HepG2 (cell line): ENCODE measurements around the gene RRAS. TPM values are rescaled to one million over a fixed set of nuclear protein-coding genes. Genes with fewer than 3 reads are reported as not detected.

ENCODE experiments used
- ARHGAP35 ChIP-seq: sonication (generic); formaldehyde crosslinking; IDR thresholded peaks from 2 replicates; pipeline ENCODE4 v1.9.0; 2022; ENCODE audit warnings: mild to moderate bottlenecking, inconsistent platforms, moderate library complexity, missing genetic modification reagents, borderline replicate concordance
- ATF4 ChIP-seq, 2 experiments: fragments of 450-650 bp in 1 of 2; sonication (generic) in 1 of 2; formaldehyde crosslinking; IDR thresholded peaks; 2 replicates each; pipeline versions ENCODE4 v1.5.0 to v1.8.0; 2020 to 2022; ENCODE audit warnings: mild to moderate bottlenecking in 1 of 2, missing genetic modification reagents in 1 of 2
- ATF5 ChIP-seq: sonication (generic); formaldehyde crosslinking; IDR thresholded peaks from 2 replicates; pipeline ENCODE4 v1.4.0; 2020; ENCODE audit warnings: mild to moderate bottlenecking, low read depth, missing genetic modification reagents
- HES4 ChIP-seq: sonication (generic); formaldehyde crosslinking; IDR thresholded peaks from 2 replicates; pipeline ENCODE4 v1.9.0; 2021; ENCODE audit warnings: mild to moderate bottlenecking, missing genetic modification reagents, borderline replicate concordance
- HNF1A ChIP-seq, 2 experiments: sonication (generic) in 1 of 2; formaldehyde crosslinking in 1 of 2; IDR thresholded peaks; 2 replicates each; pipeline versions ENCODE4 v1.4.0 to v1.6.1; 2016 to 2020; ENCODE audit warnings: borderline replicate concordance in 1 of 2, low read depth in 1 of 2, mild to moderate bottlenecking in 1 of 2, missing genetic modification reagents in 1 of 2
- HNRNPLL ChIP-seq: fragments of 200-400 bp; formaldehyde crosslinking; IDR thresholded peaks from 2 replicates; pipeline ENCODE4 v1.6.1; 2017; ENCODE audit warnings: mild to moderate bottlenecking, low read depth, low read length; ENCODE audit not compliant: poor library complexity, severe bottlenecking
- KMT2A ChIP-seq: sonication (generic); formaldehyde crosslinking; IDR thresholded peaks from 2 replicates; pipeline ENCODE4 v1.4.0; 2020; ENCODE audit warnings: missing genetic modification reagents
- RELA ChIP-seq: sonication (generic); formaldehyde crosslinking; IDR thresholded peaks from 2 replicates; pipeline ENCODE4 v1.4.0; 2020; ENCODE audit warnings: missing genetic modification reagents
- SP140L ChIP-seq: sonication (generic); formaldehyde crosslinking; IDR thresholded peaks from 2 replicates; pipeline ENCODE4 v1.4.0; 2020; ENCODE audit warnings: missing genetic modification reagents, borderline replicate concordance
- ZC3H4 ChIP-seq: sonication (generic); formaldehyde crosslinking; IDR thresholded peaks from 2 replicates; pipeline ENCODE4 v1.4.0; 2020; ENCODE audit warnings: missing genetic modification reagents, borderline replicate concordance
- ZNF264 ChIP-seq: sonication (generic); formaldehyde crosslinking; IDR thresholded peaks from 2 replicates; pipeline ENCODE4 v1.4.0; 2020; ENCODE audit warnings: missing genetic modification reagents
- ZNF331 ChIP-seq: sonication (generic); formaldehyde crosslinking; IDR thresholded peaks from 2 replicates; pipeline ENCODE4 v1.4.0; 2020; ENCODE audit warnings: missing genetic modification reagents
- ZNF609 ChIP-seq: sonication (generic); formaldehyde crosslinking; IDR thresholded peaks from 2 replicates; pipeline ENCODE4 v1.4.0; 2020; ENCODE audit warnings: mild to moderate bottlenecking, missing genetic modification reagents, borderline replicate concordance
- ZNF652 ChIP-seq: IDR thresholded peaks from 2 replicates; pipeline ENCODE4 v1.6.1; 2016; ENCODE audit warnings: low read depth, borderline replicate concordance
- polyA plus RNA-seq, 8 experiments: library from polyadenylated mRNA; depleted of rRNA in 3 of 8; stranded (reverse) in 7 of 8; unstranded in 1 of 8; fragments of >200 nt; fragmentation: Illumina TruSeq in 4 of 8; extraction: Trizol in 4 of 8; gene quantifications; 2 replicates each; pipeline versions ENCODE4 v1.2.1 to v1.2.3, GENCODE V29; 2011 to 2016; ENCODE audit warnings: low read depth in 4 of 8, missing spikeins in 1 of 8, mixed read lengths in 1 of 8; ENCODE audit not compliant: insufficient read depth in 1 of 8
- total RNA-seq, 5 experiments: library from RNA; depleted of rRNA; stranded (reverse); fragments of >200 nt; fragmentation: Illumina TruSeq; extraction: Trizol; gene quantifications; 2 replicates each; pipeline ENCODE4 v1.2.3, GENCODE V29; 2016; ENCODE audit warnings: low read depth in 1 of 5

Gene RRAS
- total and polyA plus RNA-seq, 2 of the 13 experiments (the other 11 are each of a cell fraction or from before 2014, with no cell fraction given) = 1.5 to 12.0 TPM

- TF ChIP-seq ATF5 (no peak), ARHGAP35 (CRISPR knock-in tag) (no peak), SP140L (CRISPR knock-in tag) (no peak), ZC3H4 (CRISPR knock-in tag) (peak; percentile 71; the same call in 1 of the 2 replicates), ZNF652 (CRISPR knock-in tag) (0 out of 2 replicates have a peak, but pooled peaks have one; percentile 35), ZNF609 (CRISPR knock-in tag) (no peak), HES4 (no peak), ZNF331 (CRISPR knock-in tag) (no peak; the same call in 1 of the 2 replicates), RELA (no peak), ZNF264 (no peak), HNF1A (IDR thresholded peaks at IDR 0.05; ENCODE audit: low read depth) (no peak), HNF1A (CRISPR knock-in tag; IDR thresholded peaks at IDR 0.05; ENCODE audit: borderline replicate concordance) (peak; percentile 74), HNRNPLL (peak; percentile 85), KMT2A (CRISPR knock-in tag) (peak; percentile 22; the same call in 1 of the 2 replicates), ATF4 (CRISPR knock-in tag; IDR thresholded peaks at IDR 0.05) (peak in 1 of 2 experiments; percentile 72; a peak in 2 of 4 replicates)
Observed at GRCh38 chr19:49641688-49642491, 1.9 kb upstream of the RRAS start, which contains the start of gene SCAF1 (continued).
